HG02840 (cell line): ENCODE data around the gene ARHGEF10L.

Experiments
- ATAC-seq: cut with Tn5 transposase; IDR thresholded peaks from one replicate; pipeline ENCODE4 v1.9.1; 2021; ENCODE audit warnings: mild to moderate bottlenecking, moderate library complexity, moderate number of reproducible peaks; ENCODE audit not compliant: unreplicated experiment, low FRiP score

Gene ARHGEF10L

GRCh38 chr1:17690906-17691634 is 151.6 kb downstream of the ARHGEF10L start:
- ATAC-seq: no peak

GRCh38 chr1:17692645-17693044 is 153.1 kb downstream of the ARHGEF10L start:
- ATAC-seq: no peak

- ATAC-seq: no peak
Measured at GRCh38 chr1:17696417-17697301, 157.2 kb downstream of the ARHGEF10L start.

GRCh38 chr1:17697458-17697857 is 158.0 kb downstream of the ARHGEF10L start:
- no peak for ATAC-seq

GRCh38 chr1:17699581-17699980 is 160.1 kb downstream of the ARHGEF10L start:
- ATAC-seq: no peak

- ATAC-seq: no peak
Measured at GRCh38 chr1:17700945-17701810, 161.7 kb downstream of the ARHGEF10L start.

- no peak for ATAC-seq
Measured at GRCh38 chr1:17704176-17704575, 164.7 kb downstream of the ARHGEF10L start.

- no peak for ATAC-seq
Measured at GRCh38 chr1:17706445-17706844, 166.9 kb downstream of the ARHGEF10L start.

- no peak for ATAC-seq
Measured at GRCh38 chr1:17709981-17710380, 170.5 kb downstream of the ARHGEF10L start.

- ATAC-seq: no peak
Measured at GRCh38 chr1:17710889-17711576, 171.5 kb downstream of the ARHGEF10L start.

- ATAC-seq: no peak
Measured at GRCh38 chr1:17711577-17711910, 172.0 kb downstream of the ARHGEF10L start.

GRCh38 chr1:17711941-17712340 is 172.4 kb downstream of the ARHGEF10L start:
- no peak for ATAC-seq

- no peak for ATAC-seq
Measured at GRCh38 chr1:17713993-17714392, 174.5 kb downstream of the ARHGEF10L start.

GRCh38 chr1:17717594-17718535 is 178.4 kb downstream of the ARHGEF10L start:
- no peak for ATAC-seq

GRCh38 chr1:17719874-17720273 is 180.4 kb downstream of the ARHGEF10L start:
- ATAC-seq: no peak

- ATAC-seq: no peak
Measured at GRCh38 chr1:17721444-17721843, 181.9 kb downstream of the ARHGEF10L start.

GRCh38 chr1:17723684-17724083 is 184.2 kb downstream of the ARHGEF10L start:
- no peak for ATAC-seq

GRCh38 chr1:17724150-17724549 is 184.7 kb downstream of the ARHGEF10L start:
- no peak for ATAC-seq

GRCh38 chr1:17725084-17725719 is 185.7 kb downstream of the ARHGEF10L start:
- ATAC-seq: no peak
